Activated naive CD8-positive, alpha-beta T cell (primary cell): Measurements from ENCODE around the gene PSMA7.

ENCODE experiments used
- H3K27ac Mint-ChIP-seq: one replicate; pipeline ENCODE4 v1.8.0; 2021; ENCODE audit warnings: mixed read lengths
- H3K27me3 Mint-ChIP-seq: one replicate; pipeline ENCODE4 v1.8.0; 2021; ENCODE audit warnings: mixed read lengths
- H3K36me3 Mint-ChIP-seq: one replicate; pipeline ENCODE4 v1.8.0; 2021; ENCODE audit warnings: mixed read lengths
- H3K4me1 Mint-ChIP-seq: one replicate; pipeline ENCODE4 v1.8.0; 2021; ENCODE audit warnings: low read depth, mixed read lengths
- H3K4me3 Mint-ChIP-seq: one replicate; pipeline ENCODE4 v1.8.0; 2021; ENCODE audit warnings: mild to moderate bottlenecking, mixed read lengths
- H3K9me3 Mint-ChIP-seq: one replicate; pipeline ENCODE4 v1.8.0; 2021; ENCODE audit warnings: low read depth, mixed read lengths

The PSMA7 gene

GRCh38 chr20:62162765-62163484 lies 19.7 kb upstream of the PSMA7 start:
- no peak overlapping the region for H3K4me3 Mint-ChIP-seq
- H3K27ac Mint-ChIP-seq = no peak overlapping the region
- H3K9me3 Mint-ChIP-seq = no peaks in the 10 kb centered on the region
- peaks cover 9% of the 10 kb centered on the region for H3K4me1 Mint-ChIP-seq
- no peaks in the 10 kb centered on the region for H3K36me3 Mint-ChIP-seq
- no peaks in the 10 kb centered on the region for H3K27me3 Mint-ChIP-seq

GRCh38 chr20:62161347-62161746 lies 18.2 kb upstream of the PSMA7 start:
- no peaks in the 10 kb centered on the region for H3K36me3 Mint-ChIP-seq
- no peak overlapping the region for H3K4me3 Mint-ChIP-seq
- no peak overlapping the region for H3K27ac Mint-ChIP-seq
- H3K9me3 Mint-ChIP-seq = no peaks in the 10 kb centered on the region
- H3K4me1 Mint-ChIP-seq = peaks cover 9% of the 10 kb centered on the region
- no peaks in the 10 kb centered on the region for H3K27me3 Mint-ChIP-seq

- H3K9me3 Mint-ChIP-seq = no peaks in the 10 kb centered on the region
- no peak overlapping the region for H3K27ac Mint-ChIP-seq
- H3K4me1 Mint-ChIP-seq = peaks cover 9% of the 10 kb centered on the region
- no peaks in the 10 kb centered on the region for H3K36me3 Mint-ChIP-seq
- no peak overlapping the region for H3K4me3 Mint-ChIP-seq
- H3K27me3 Mint-ChIP-seq = no peaks in the 10 kb centered on the region
Observed at GRCh38 chr20:62160876-62161275, 17.7 kb upstream of the PSMA7 start.

GRCh38 chr20:62160253-62160652 lies 17.1 kb upstream of the PSMA7 start:
- no peaks in the 10 kb centered on the region for H3K36me3 Mint-ChIP-seq
- H3K27me3 Mint-ChIP-seq = no peaks in the 10 kb centered on the region
- no peak overlapping the region for H3K27ac Mint-ChIP-seq
- H3K9me3 Mint-ChIP-seq = no peaks in the 10 kb centered on the region
- no peak overlapping the region for H3K4me3 Mint-ChIP-seq
- H3K4me1 Mint-ChIP-seq = peaks cover 9% of the 10 kb centered on the region

- no peak overlapping the region for H3K4me3 Mint-ChIP-seq
- no peaks in the 10 kb centered on the region for H3K27me3 Mint-ChIP-seq
- H3K9me3 Mint-ChIP-seq = no peaks in the 10 kb centered on the region
- H3K4me1 Mint-ChIP-seq = peaks cover 9% of the 10 kb centered on the region
- H3K27ac Mint-ChIP-seq = no peak overlapping the region
- no peaks in the 10 kb centered on the region for H3K36me3 Mint-ChIP-seq
Observed at GRCh38 chr20:62159839-62160238, 16.6 kb upstream of the PSMA7 start.

GRCh38 chr20:62159052-62159451 lies 15.9 kb upstream of the PSMA7 start:
- peaks cover under 1% of the 10 kb centered on the region for H3K36me3 Mint-ChIP-seq
- H3K4me1 Mint-ChIP-seq = peaks cover 9% of the 10 kb centered on the region
- H3K27me3 Mint-ChIP-seq = no peaks in the 10 kb centered on the region
- no peak overlapping the region for H3K27ac Mint-ChIP-seq
- no peak overlapping the region for H3K4me3 Mint-ChIP-seq
- H3K9me3 Mint-ChIP-seq = no peaks in the 10 kb centered on the region

- Mint-ChIP-seq H3K27me3 (no peaks in the 10 kb centered on the region), H3K4me3 (no peak overlapping the region), H3K36me3 (peaks cover 3% of the 10 kb centered on the region)
Observed at GRCh38 chr20:62158541-62158940, 15.3 kb upstream of the PSMA7 start.

GRCh38 chr20:62158088-62158400 lies 14.8 kb upstream of the PSMA7 start:
- Mint-ChIP-seq H3K4me3 (no peak overlapping the region), H3K4me1 (peaks cover 9% of the 10 kb centered on the region), H3K27ac (no peak overlapping the region), H3K36me3 (peaks cover 7% of the 10 kb centered on the region), H3K27me3 (no peaks in the 10 kb centered on the region), H3K9me3 (no peaks in the 10 kb centered on the region)

More at GRCh38 chr20:62158541-62158940, 15.3 kb upstream of the PSMA7 start:
- Mint-ChIP-seq H3K4me1 (peaks cover 9% of the 10 kb centered on the region), H3K9me3 (no peaks in the 10 kb centered on the region), H3K27ac (no peak overlapping the region)

GRCh38 chr20:62157387-62158087 lies 14.3 kb upstream of the PSMA7 start:
- Mint-ChIP-seq H3K9me3 (peaks cover 3% of the 10 kb centered on the region), H3K36me3 (peaks cover 10% of the 10 kb centered on the region), H3K4me1 (peaks cover 9% of the 10 kb centered on the region), H3K27ac (no peak overlapping the region), H3K4me3 (no peak overlapping the region), H3K27me3 (no peaks in the 10 kb centered on the region)

GRCh38 chr20:62156592-62157386 lies 13.6 kb upstream of the PSMA7 start:
- Mint-ChIP-seq H3K27ac (no peak overlapping the region), H3K4me1 (peaks cover 11% of the 10 kb centered on the region), H3K4me3 (no peak overlapping the region), H3K27me3 (no peaks in the 10 kb centered on the region), H3K36me3 (peaks cover 10% of the 10 kb centered on the region), H3K9me3 (peaks cover 3% of the 10 kb centered on the region)

GRCh38 chr20:62156254-62156556 lies 13.0 kb upstream of the PSMA7 start:
- no peak overlapping the region for H3K4me3 Mint-ChIP-seq
- no peak overlapping the region for H3K27ac Mint-ChIP-seq
- H3K9me3 Mint-ChIP-seq = peaks cover 3% of the 10 kb centered on the region
- peaks cover 11% of the 10 kb centered on the region for H3K4me1 Mint-ChIP-seq
- peaks cover 10% of the 10 kb centered on the region for H3K36me3 Mint-ChIP-seq
- H3K27me3 Mint-ChIP-seq = no peaks in the 10 kb centered on the region

GRCh38 chr20:62155428-62156253 lies 12.4 kb upstream of the PSMA7 start:
- H3K4me3 Mint-ChIP-seq = no peak overlapping the region
- no peak overlapping the region for H3K27ac Mint-ChIP-seq
- peaks cover 3% of the 10 kb centered on the region for H3K9me3 Mint-ChIP-seq
- no peaks in the 10 kb centered on the region for H3K27me3 Mint-ChIP-seq
- H3K36me3 Mint-ChIP-seq = peaks cover 10% of the 10 kb centered on the region
- H3K4me1 Mint-ChIP-seq = peaks cover 11% of the 10 kb centered on the region

- H3K4me3 Mint-ChIP-seq = no peak overlapping the region
- peaks cover 12% of the 10 kb centered on the region for H3K36me3 Mint-ChIP-seq
- H3K9me3 Mint-ChIP-seq = peaks cover 3% of the 10 kb centered on the region
- peaks cover 18% of the 10 kb centered on the region for H3K4me1 Mint-ChIP-seq
- H3K27me3 Mint-ChIP-seq = no peaks in the 10 kb centered on the region
- H3K27ac Mint-ChIP-seq = no peak overlapping the region
Observed at GRCh38 chr20:62151835-62152364, 8.7 kb upstream of the PSMA7 start.

- no peak overlapping the region for H3K27ac Mint-ChIP-seq
- peaks cover 3% of the 10 kb centered on the region for H3K9me3 Mint-ChIP-seq
- H3K36me3 Mint-ChIP-seq = peaks cover 12% of the 10 kb centered on the region
- H3K27me3 Mint-ChIP-seq = no peaks in the 10 kb centered on the region
- H3K4me1 Mint-ChIP-seq = peaks cover 18% of the 10 kb centered on the region
- no peak overlapping the region for H3K4me3 Mint-ChIP-seq
Observed at GRCh38 chr20:62151225-62151624, 8.0 kb upstream of the PSMA7 start.

GRCh38 chr20:62150310-62150575 lies 7.0 kb upstream of the PSMA7 start:
- H3K27ac Mint-ChIP-seq = no peak overlapping the region
- H3K36me3 Mint-ChIP-seq = peaks cover 12% of the 10 kb centered on the region
- H3K4me3 Mint-ChIP-seq = no peak overlapping the region
- no peaks in the 10 kb centered on the region for H3K27me3 Mint-ChIP-seq
- H3K4me1 Mint-ChIP-seq = peaks cover 28% of the 10 kb centered on the region
- peaks cover 3% of the 10 kb centered on the region for H3K9me3 Mint-ChIP-seq
